H1 (cell line): ENCODE data around the gene PRTG. TPM values are rescaled to one million over a fixed set of nuclear protein-coding genes. Genes with fewer than 3 reads are reported as not detected.

Source experiments
- RBBP5 ChIP-seq: IDR thresholded peaks from 2 replicates; pipeline ENCODE4 v1.7.1; 2012; ENCODE audit warnings: low read depth, mild to moderate bottlenecking, inconsistent platforms, low read length, moderate library complexity, borderline replicate concordance
- polyA plus RNA-seq, 7 experiments: library from polyadenylated mRNA; depleted of rRNA in 3 of 7; stranded (reverse) in 5 of 7; unstranded in 2 of 7; fragments of >200 nt in 5 of 7; fragments of 200-250 nt in 2 of 7; gene quantifications; 1 replicate in 5 of 7; 2 replicates in 1 of 7; 4 replicates in 1 of 7; pipeline versions ENCODE4 v1.2.1 to v1.2.3, GENCODE V29; 2011 to 2013; ENCODE audit warnings: missing spikeins in 2 of 7, mixed read lengths in 2 of 7
- total RNA-seq: library from RNA; stranded (reverse); fragmentation: NEBNext Ultra II Directional; extraction: Animal tissue kit (Norgen Biotek cat#: 25700); gene quantifications from 2 replicates; pipeline ENCODE4 v1.2.1, GENCODE V29; 2021

Gene PRTG
- total and polyA plus RNA-seq, 2 of the 8 experiments (the other 6 are each of a cell fraction or from before 2014, with no cell fraction given) = 3.1 to 3.2 TPM

- TF ChIP-seq RBBP5 = no peak
These were observed 83.5 kb downstream of the PRTG start (continued) for GRCh38 chr15:55659481-55659880.
